Smooth muscle cell (in vitro differentiated cells): Measurements from ENCODE around the gene SPATA25. TPM values are rescaled to one million over a fixed set of nuclear protein-coding genes. Genes with fewer than 3 reads are reported as not detected.

ENCODE experiments used
- DNase-seq: peaks from one replicate; lab custom pipeline; 2025; ENCODE audit not compliant: unreplicated experiment; lab: John Stamatoyannopoulos, UW
- H2AFZ ChIP-seq: fragments of 200-600 bp; sonication (generic); 2 replicates; pipeline ENCODE4 v1.6.0; 2016; ENCODE audit warnings: antibody characterized with exemption, low read depth, mild to moderate bottlenecking
- H3F3A ChIP-seq: fragments of 200-600 bp; sonication (generic); 2 replicates; pipeline ENCODE4 v1.6.0; 2017; ENCODE audit warnings: antibody characterized with exemption, low read depth
- H3K27ac ChIP-seq: fragments of 200-600 bp; sonication (generic); 2 replicates; pipeline ENCODE4 v1.5.1; 2016; ENCODE audit warnings: low read depth, mild to moderate bottlenecking
- H3K27me3 ChIP-seq: fragments of 200-600 bp; sonication (generic); 2 replicates; pipeline ENCODE4 v1.6.1; 2016; ENCODE audit warnings: low read depth, mild to moderate bottlenecking
- H3K36me3 ChIP-seq: fragments of 200-600 bp; sonication (generic); 2 replicates; pipeline ENCODE4 v1.5.1; 2016; ENCODE audit warnings: low read depth
- H3K4me1 ChIP-seq: fragments of 200-600 bp; sonication (generic); 2 replicates; pipeline ENCODE4 v1.5.1; 2016; ENCODE audit warnings: low read depth
- H3K4me2 ChIP-seq: fragments of 200-600 bp; sonication (generic); 2 replicates; pipeline ENCODE4 v1.6.0; 2016; ENCODE audit warnings: mild to moderate bottlenecking
- H3K4me3 ChIP-seq: fragments of 200-600 bp; sonication (generic); 2 replicates; pipeline ENCODE4 v1.5.1; 2016; ENCODE audit warnings: mild to moderate bottlenecking
- H3K79me2 ChIP-seq: fragments of 200-600 bp; sonication (generic); 2 replicates; pipeline ENCODE4 v1.6.0; 2016; ENCODE audit warnings: low read depth, mild to moderate bottlenecking
- H3K9ac ChIP-seq: fragments of 200-600 bp; sonication (generic); 2 replicates; pipeline ENCODE4 v1.6.0; 2016; ENCODE audit warnings: low read depth
- H3K9me3 ChIP-seq: fragments of 200-600 bp; sonication (generic); replicated peaks from 2 replicates; pipeline ENCODE4 v1.5.1; 2016; ENCODE audit warnings: low read depth
- H4K20me1 ChIP-seq: fragments of 200-600 bp; sonication (generic); 2 replicates; pipeline ENCODE4 v1.6.0; 2016; ENCODE audit warnings: low read depth
- CTCF ChIP-seq: fragments of 200-600 bp; sonication (generic); IDR thresholded peaks from 2 replicates; pipeline ENCODE4 v1.5.1; 2017; ENCODE audit warnings: borderline replicate concordance, mild to moderate bottlenecking, antibody characterized with exemption; ENCODE audit not compliant: insufficient read depth, poor library complexity, severe bottlenecking
- WGBS: methylation state at CpG from one replicate; pipeline ENCODE4 v1.1.7; 2016; ENCODE audit warnings: low lambda C conversion rate; 5-methylcytosine and 5-hydroxymethylcytosine counted together
- polyA plus RNA-seq: library from polyadenylated mRNA; unstranded; fragments of >200 nt; fragmentation: Nextera tagmentation; extraction: Ambion mirVana; gene quantifications from 2 replicates; pipeline ENCODE4 v1.2.1, GENCODE V29; 2016
- total RNA-seq: library from RNA; depleted of rRNA; stranded (reverse); fragments of >200 nt; gene quantifications from 2 replicates; pipeline ENCODE4 v1.2.3, GENCODE V29; 2014

SPATA25 gene
- total and polyA plus RNA-seq, 2 experiments from 2014 or later: 0.43 to 0.54 TPM

- H3K4me1 ChIP-seq: peaks cover 10% of the 10 kb centered on the region
- TF ChIP-seq CTCF: no peak
These were observed 25.7 kb upstream of the SPATA25 start for GRCh38 chr20:45913116-45913515.

GRCh38 chr20:45912344-45912682 is 24.9 kb upstream of the SPATA25 start:
- 33% methylated on average over 4 of the region's 4 CpGs for WGBS

More at GRCh38 chr20:45913116-45913515, 25.7 kb upstream of the SPATA25 start:
- H2AFZ ChIP-seq: no peak overlapping the region
- WGBS: 83% methylated on average over 5 of the region's 5 CpGs
- no peak overlapping the region for H3K4me3 ChIP-seq
- H3K4me2 ChIP-seq: no peak overlapping the region
- H3K36me3 ChIP-seq: no peaks in the 10 kb centered on the region
- DNase-seq: no peak
- H4K20me1 ChIP-seq: no peaks in the 10 kb centered on the region
- H3K9me3 ChIP-seq: no peaks in the 10 kb centered on the region
- no peaks in the 10 kb centered on the region for H3K79me2 ChIP-seq
- H3K27me3 ChIP-seq: no peaks in the 10 kb centered on the region
- H3K9ac ChIP-seq: no peak overlapping the region
- H3K27ac ChIP-seq: no peak overlapping the region
- no peaks in the 10 kb centered on the region for H3F3A ChIP-seq

GRCh38 chr20:45911486-45912343 is 24.3 kb upstream of the SPATA25 start, which contains the start of gene PLTP:
TSS of gene PLTP (minus strand) at chr20:45912155. CDS start at chr20:45911452, 703 bp downstream.
- H3K4me3 ChIP-seq: peak within 1 kb of the TSS; percentile 58
- no peaks in the 10 kb centered on the region for H4K20me1 ChIP-seq
- 1% methylated on average over 39 of the region's 58 CpGs for WGBS
- peak within 1 kb of the TSS; percentile 55 for H2AFZ ChIP-seq
- peak within 1 kb of the TSS; percentile 86 for H3K4me2 ChIP-seq
- no peaks in the 10 kb centered on the region for H3K36me3 ChIP-seq
- H3K9me3 ChIP-seq: no peaks in the 10 kb centered on the region
- H3K79me2 ChIP-seq: no peaks in the 10 kb centered on the region
- peaks cover 10% of the 10 kb centered on the region for H3K4me1 ChIP-seq
- no peak for TF ChIP-seq CTCF
- H3F3A ChIP-seq: no peaks in the 10 kb centered on the region
- peak within 1 kb of the TSS; percentile 78 for H3K27ac ChIP-seq
- no peaks in the 10 kb centered on the region for H3K27me3 ChIP-seq
- peak within 1 kb of the TSS; percentile 86 for H3K9ac ChIP-seq
- DNase-seq: peak; percentile 72

More at GRCh38 chr20:45912344-45912682, 24.9 kb upstream of the SPATA25 start:
- Histone ChIP-seq H3K4me1 (peaks cover 10% of the 10 kb centered on the region), H3K79me2 (no peaks in the 10 kb centered on the region), H2AFZ (peak overlapping the region; percentile 55), H4K20me1 (no peaks in the 10 kb centered on the region), H3K36me3 (no peaks in the 10 kb centered on the region), H3K4me3 (peak overlapping the region; percentile 58), H3K27ac (peak overlapping the region; percentile 78), H3K4me2 (peak overlapping the region; percentile 86), H3K9me3 (no peaks in the 10 kb centered on the region), H3F3A (no peaks in the 10 kb centered on the region), H3K27me3 (no peaks in the 10 kb centered on the region), H3K9ac (peak overlapping the region; percentile 86)
- no peak for TF ChIP-seq CTCF
- no peak for DNase-seq
